ENCODE results near the gene KCTD12.

- TF ChIP-seq CTCF (IDR thresholded peaks at IDR 0.05; ENCODE audit: insufficient read depth, low read length, poor library complexity, severe bottlenecking) = no peak
- TF ChIP-seq EZH2phosphoT487 (conservative IDR thresholded peaks at IDR 0.05; ENCODE audit: low read length) = no peak
Observed at GRCh38 chr13:76875271-76875815, 10.9 kb downstream of the KCTD12 start.

All from SU-DHL-6 (cell line).